Stimulated activated naive B cell treated with anti-CD40 and anti-IgM and Interleukin-4, amounts not matched to agents 10 μg/mL and 1 μg/mL and 100 μg/mL, for 72 hours (primary cell): ENCODE results near the gene IGFBP7.

Experiments
- ATAC-seq, 2 donors: fragments of 150-1000 bp; cut with Tn5 transposase; replicated peaks; 2 replicates each; pipeline ENCODE4 v1.10.0; 2021; ENCODE audit warnings: moderate library complexity in 1 of 2
- DNase-seq: peaks from one replicate; pipeline ENCODE4 v3.0.0; 2021
- H3K27ac Mint-ChIP-seq: one replicate; pipeline ENCODE4 v1.8.0; 2022; ENCODE audit warnings: mild to moderate bottlenecking, mixed read lengths
- H3K27me3 Mint-ChIP-seq, 2 donors: one replicate each; pipeline ENCODE4 v1.8.0; 2022; ENCODE audit warnings: mixed read lengths in 2 of 2
- H3K36me3 Mint-ChIP-seq, 2 donors: one replicate each; pipeline ENCODE4 v1.8.0; 2022; ENCODE audit warnings: mixed read lengths in 2 of 2, mild to moderate bottlenecking in 1 of 2
- H3K4me1 Mint-ChIP-seq, 2 donors: one replicate each; pipeline ENCODE4 v1.8.0; 2022; ENCODE audit warnings: mixed read lengths in 2 of 2, mild to moderate bottlenecking in 1 of 2
- H3K4me3 Mint-ChIP-seq, 2 donors: one replicate each; pipeline ENCODE4 v1.8.0; 2022; ENCODE audit warnings: mild to moderate bottlenecking in 2 of 2, mixed read lengths in 2 of 2, moderate library complexity in 1 of 2
- H3K9me3 Mint-ChIP-seq, 2 donors: one replicate each; pipeline ENCODE4 v1.8.0; 2022; ENCODE audit warnings: mixed read lengths in 2 of 2, mild to moderate bottlenecking in 1 of 2

Gene IGFBP7

GRCh38 chr4:57078685-57079521 is 31.3 kb downstream of the IGFBP7 start:
- ATAC-seq: no peak
- Mint-ChIP-seq H3K27ac (no peak overlapping the region), H3K36me3 (no peaks in the 10 kb centered on the region), H3K9me3 (no peaks in the 10 kb centered on the region), H3K27me3 (no peaks in the 10 kb centered on the region), H3K4me3 (no peak overlapping the region), H3K4me1 (no peaks in the 10 kb centered on the region)
- no peak for DNase-seq

GRCh38 chr4:57077550-57078343 is 32.4 kb downstream of the IGFBP7 start:
- no peaks in the 10 kb centered on the region for H3K27me3 Mint-ChIP-seq
- no peaks in the 10 kb centered on the region for H3K4me1 Mint-ChIP-seq

GRCh38 chr4:57076646-57077045 is 33.5 kb downstream of the IGFBP7 start:
- Mint-ChIP-seq H3K4me3 (no peak overlapping the region), H3K27me3 (no peaks in the 10 kb centered on the region), H3K9me3 (no peaks in the 10 kb centered on the region), H3K36me3 (no peaks in the 10 kb centered on the region), H3K4me1 (no peaks in the 10 kb centered on the region), H3K27ac (no peak overlapping the region)
- no peak for DNase-seq
- ATAC-seq: no peak

More at GRCh38 chr4:57077550-57078343, 32.4 kb downstream of the IGFBP7 start:
- no peak overlapping the region for H3K4me3 Mint-ChIP-seq
- H3K27ac Mint-ChIP-seq: no peak overlapping the region
- no peak for ATAC-seq
- H3K36me3 Mint-ChIP-seq: no peaks in the 10 kb centered on the region
- no peaks in the 10 kb centered on the region for H3K9me3 Mint-ChIP-seq
- no peak for DNase-seq

- Mint-ChIP-seq H3K36me3 (no peaks in the 10 kb centered on the region), H3K27ac (no peak overlapping the region), H3K9me3 (no peaks in the 10 kb centered on the region), H3K4me1 (peaks cover 0 to 1% of the 10 kb centered on the region in 2 donors), H3K4me3 (no peak overlapping the region), H3K27me3 (no peaks in the 10 kb centered on the region)
- ATAC-seq (no peak), DNase-seq (no peak)
Measured at GRCh38 chr4:57075367-57075766, 34.8 kb downstream of the IGFBP7 start.

- Mint-ChIP-seq H3K4me1 (peaks cover 0 to 1% of the 10 kb centered on the region in 2 donors), H3K27ac (no peak overlapping the region), H3K27me3 (no peaks in the 10 kb centered on the region), H3K4me3 (no peak overlapping the region), H3K9me3 (no peaks in the 10 kb centered on the region), H3K36me3 (no peaks in the 10 kb centered on the region)
- DNase-seq (no peak), ATAC-seq (no peak)
Measured at GRCh38 chr4:57074744-57075143, 35.4 kb downstream of the IGFBP7 start.

- no peak overlapping the region for H3K27ac Mint-ChIP-seq
- ATAC-seq (no peak), DNase-seq (no peak)
- H3K27me3 Mint-ChIP-seq: no peaks in the 10 kb centered on the region
- H3K36me3 Mint-ChIP-seq: no peaks in the 10 kb centered on the region
- H3K9me3 Mint-ChIP-seq: no peaks in the 10 kb centered on the region
- H3K4me1 Mint-ChIP-seq: peaks cover 0 to 1% of the 10 kb centered on the region in 2 donors
- H3K4me3 Mint-ChIP-seq: no peak overlapping the region
Measured at GRCh38 chr4:57073559-57073958, 36.6 kb downstream of the IGFBP7 start.

GRCh38 chr4:57071326-57071725 is 38.9 kb downstream of the IGFBP7 start:
- Mint-ChIP-seq H3K36me3 (no peaks in the 10 kb centered on the region), H3K4me1 (peaks cover 0 to 1% of the 10 kb centered on the region in 2 donors), H3K9me3 (no peaks in the 10 kb centered on the region), H3K27me3 (no peaks in the 10 kb centered on the region), H3K27ac (no peak overlapping the region), H3K4me3 (no peak overlapping the region)
- ATAC-seq (no peak), DNase-seq (no peak)

GRCh38 chr4:57070461-57070860 is 39.7 kb downstream of the IGFBP7 start:
- no peaks in the 10 kb centered on the region for H3K9me3 Mint-ChIP-seq
- DNase-seq (no peak), ATAC-seq (no peak)
- H3K4me1 Mint-ChIP-seq: peaks cover 0 to 1% of the 10 kb centered on the region in 2 donors
- no peak overlapping the region for H3K27ac Mint-ChIP-seq
- no peaks in the 10 kb centered on the region for H3K36me3 Mint-ChIP-seq
- H3K27me3 Mint-ChIP-seq: no peaks in the 10 kb centered on the region
- no peak overlapping the region for H3K4me3 Mint-ChIP-seq

GRCh38 chr4:57068237-57068981 is 41.8 kb downstream of the IGFBP7 start:
- Mint-ChIP-seq H3K27ac (no peak overlapping the region), H3K27me3 (no peaks in the 10 kb centered on the region), H3K4me3 (no peak overlapping the region), H3K36me3 (no peaks in the 10 kb centered on the region), H3K9me3 (no peaks in the 10 kb centered on the region), H3K4me1 (peaks cover 0 to 1% of the 10 kb centered on the region in 2 donors)
- DNase-seq: no peak
- no peak for ATAC-seq

- Mint-ChIP-seq H3K4me3 (no peak overlapping the region), H3K36me3 (no peaks in the 10 kb centered on the region), H3K4me1 (peaks cover 0 to 1% of the 10 kb centered on the region in 2 donors), H3K9me3 (no peaks in the 10 kb centered on the region), H3K27ac (no peak overlapping the region), H3K27me3 (no peaks in the 10 kb centered on the region)
- no peak for DNase-seq
- ATAC-seq: no peak
Measured at GRCh38 chr4:57065730-57066482, 44.3 kb downstream of the IGFBP7 start.

- no peak for ATAC-seq
- Mint-ChIP-seq H3K27me3 (no peaks in the 10 kb centered on the region), H3K27ac (no peak overlapping the region), H3K4me3 (no peak overlapping the region), H3K9me3 (no peaks in the 10 kb centered on the region), H3K4me1 (peaks cover 0 to 3% of the 10 kb centered on the region in 2 donors), H3K36me3 (no peaks in the 10 kb centered on the region)
- no peak for DNase-seq
Measured at GRCh38 chr4:57064811-57065711, 45.1 kb downstream of the IGFBP7 start.

- Mint-ChIP-seq H3K9me3 (no peaks in the 10 kb centered on the region), H3K36me3 (no peaks in the 10 kb centered on the region), H3K27me3 (no peaks in the 10 kb centered on the region), H3K27ac (no peak overlapping the region), H3K4me1 (peaks cover 3 to 6% of the 10 kb centered on the region in 2 donors), H3K4me3 (no peak overlapping the region)
- DNase-seq (no peak), ATAC-seq (no peak)
Measured at GRCh38 chr4:57064120-57064519, 46.1 kb downstream of the IGFBP7 start.

GRCh38 chr4:57063518-57063917 is 46.7 kb downstream of the IGFBP7 start:
- Mint-ChIP-seq H3K27me3 (no peaks in the 10 kb centered on the region), H3K36me3 (no peaks in the 10 kb centered on the region), H3K9me3 (no peaks in the 10 kb centered on the region), H3K4me1 (peaks cover 3 to 6% of the 10 kb centered on the region in 2 donors), H3K27ac (no peak overlapping the region), H3K4me3 (no peak overlapping the region)
- ATAC-seq: no peak
- DNase-seq: no peak
